H1 (cell line): ENCODE data around the gene ZNF462. TPM values are rescaled to one million over a fixed set of nuclear protein-coding genes. Genes with fewer than 3 reads are reported as not detected.
A peak's percentile ranks its signal among the peaks of the same experiment; 100 is the strongest.

Source experiments
- CTCF ChIA-PET: fragments of 300-600 bp; sonication (Branson Sonifier 250); formaldehyde crosslinking; loops from one replicate; lab custom pipeline; 2021; ENCODE audit not compliant: partially characterized antibody; lab: Charles Lee
- POLR2A ChIA-PET: fragments of 300-600 bp; sonication (Branson Sonifier 250); formaldehyde crosslinking; loops from one replicate; lab custom pipeline; 2021; ENCODE audit warnings: inconsistent platforms; ENCODE audit not compliant: partially characterized antibody; lab: Charles Lee
- DNase-seq, 2 experiments: peaks; one replicate each; pipeline versions ENCODE4 v3.0.0 to v3.0.0-alpha.2; 2010 to 2022; ENCODE audit warnings: low spot score in 2 of 2, low read depth in 1 of 2, mixed read lengths in 1 of 2
- FAIRE-seq: peaks from 2 replicates; lab custom pipeline; 2011; peaks lifted over from hg19 to GRCh38; lab: Jason Lieb, UNC
- H2AFZ ChIP-seq: 2 replicates; pipeline ENCODE4 v1.8.1; 2012; ENCODE audit warnings: low read length, inconsistent platforms
- H2AK5ac ChIP-seq: 2 replicates; pipeline ENCODE4 v1.6.1; 2013; ENCODE audit warnings: low read depth, low read length
- H2BK120ac ChIP-seq: replicated peaks from 2 replicates; pipeline ENCODE3; 2013; ENCODE audit warnings: low read depth, low read length, inconsistent platforms
- H2BK12ac ChIP-seq: 2 replicates; pipeline ENCODE4 v1.6.1; 2013; ENCODE audit warnings: low read depth, low read length
- H2BK15ac ChIP-seq: 2 replicates; pipeline ENCODE4 v1.6.1; 2013; ENCODE audit warnings: low read length
- H2BK20ac ChIP-seq: 2 replicates; pipeline ENCODE4 v1.6.1; 2013; ENCODE audit warnings: low read length
- H2BK5ac ChIP-seq: 2 replicates; pipeline ENCODE4 v1.6.1; 2013; ENCODE audit warnings: low read depth, low read length
- H3K14ac ChIP-seq: 2 replicates; pipeline ENCODE4 v1.6.1; 2013; ENCODE audit warnings: inconsistent platforms; ENCODE audit not compliant: insufficient read length
- H3K18ac ChIP-seq: 2 replicates; pipeline ENCODE4 v1.6.1; 2013; ENCODE audit warnings: low read length; ENCODE audit errors: extremely low read depth
- H3K23ac ChIP-seq: 2 replicates; pipeline ENCODE4 v1.6.1; 2013; ENCODE audit warnings: inconsistent platforms; ENCODE audit not compliant: insufficient read length
- H3K23me2 ChIP-seq: 2 replicates; pipeline ENCODE4 v1.6.1; 2013; ENCODE audit warnings: low read depth, low read length
- H3K27ac ChIP-seq: 2 replicates; pipeline ENCODE4 v1.6.1; 2011; ENCODE audit warnings: low read depth, low read length, inconsistent platforms
- H3K27me3 ChIP-seq, 4 experiments: replicated peaks in 1 of 4; 1 replicate in 1 of 4; 2 replicates in 3 of 4; pipeline versions ENCODE4 v1.6.1 to v1.8.1; 2011 to 2013; ENCODE audit warnings: low read length in 3 of 4, mild to moderate bottlenecking in 3 of 4, inconsistent platforms in 2 of 4, mixed read lengths in 2 of 4, moderate library complexity in 1 of 4; ENCODE audit not compliant: control insufficient read depth in 3 of 4, insufficient read depth in 3 of 4; ENCODE audit errors: extremely low read depth in 1 of 4
- H3K36me3 ChIP-seq, 4 experiments: 2 replicates each; pipeline versions ENCODE4 v1.6.1 to v1.8.1; 2011 to 2013; ENCODE audit warnings: mild to moderate bottlenecking in 4 of 4, low read length in 3 of 4, moderate library complexity in 2 of 4, control low read depth in 1 of 4, inconsistent platforms in 1 of 4; ENCODE audit not compliant: insufficient read depth in 4 of 4, control insufficient read depth in 2 of 4
- H3K4ac ChIP-seq: replicated peaks from 2 replicates; pipeline ENCODE3; 2013; ENCODE audit warnings: low read length, low read depth, mixed read lengths, inconsistent platforms; ENCODE audit not compliant: insufficient read length
- H3K4me1 ChIP-seq, 4 experiments: replicated peaks in 1 of 4; 1 replicate in 1 of 4; 2 replicates in 3 of 4; pipeline versions ENCODE4 v1.6.1 to v1.8.1; 2011 to 2013; ENCODE audit warnings: low read length in 3 of 4, inconsistent platforms in 2 of 4, mixed read lengths in 1 of 4; ENCODE audit not compliant: insufficient read depth in 4 of 4, control insufficient read depth in 3 of 4
- H3K4me2 ChIP-seq, 2 experiments: 2 replicates each; pipeline versions ENCODE4 v1.6.1 to v1.8.1; 2011 to 2013; ENCODE audit warnings: low read depth in 2 of 2, low read length in 2 of 2, control low read depth in 1 of 2, inconsistent platforms in 1 of 2, mild to moderate bottlenecking in 1 of 2; ENCODE audit not compliant: insufficient read depth in 1 of 2
- H3K4me3 ChIP-seq, 4 experiments: fragments of 200-600, 300-600 bp in 1 of 4; sonication (generic), shearing (Covaris generic), sonication (Bioruptor Twin) in 1 of 4; 2 replicates each; pipeline versions ENCODE4 v1.5.1 to v1.8.1; 2011 to 2016; ENCODE audit warnings: low read length in 4 of 4, low read depth in 3 of 4, control low read depth in 2 of 4, inconsistent platforms in 2 of 4, mild to moderate bottlenecking in 2 of 4, mixed read lengths in 1 of 4, moderate library complexity in 1 of 4; ENCODE audit not compliant: insufficient read depth in 2 of 4; ENCODE audit errors: extremely low read depth in 1 of 4
- H3K56ac ChIP-seq: replicated peaks from 2 replicates; pipeline ENCODE3; 2013; ENCODE audit warnings: low read depth, mild to moderate bottlenecking, mixed read lengths, low read length, inconsistent platforms; ENCODE audit not compliant: insufficient read length
- H3K79me1 ChIP-seq: 2 replicates; pipeline ENCODE4 v1.6.1; 2013; ENCODE audit warnings: low read depth, low read length, control low read depth
- H3K79me2 ChIP-seq, 2 experiments: 2 replicates each; pipeline versions ENCODE4 v1.6.1 to v1.8.1; 2012 to 2013; ENCODE audit warnings: low read length in 2 of 2, mild to moderate bottlenecking in 2 of 2, inconsistent platforms in 1 of 2; ENCODE audit not compliant: insufficient read depth in 2 of 2, control insufficient read depth in 1 of 2
- H3K9ac ChIP-seq, 4 experiments: replicated peaks in 1 of 4; 1 replicate in 1 of 4; 2 replicates in 3 of 4; pipeline versions ENCODE4 v1.6.1 to v1.8.1; 2011 to 2013; ENCODE audit warnings: low read depth in 3 of 4, low read length in 3 of 4, control low read depth in 2 of 4, mild to moderate bottlenecking in 2 of 4, moderate library complexity in 2 of 4, inconsistent platforms in 1 of 4; ENCODE audit errors: extremely low read depth in 1 of 4
- H3K9me3 ChIP-seq, 2 experiments: 2 replicates each; pipeline versions ENCODE4 v1.6.1 to v1.8.1; 2012 to 2013; ENCODE audit warnings: mild to moderate bottlenecking in 2 of 2, moderate library complexity in 2 of 2, control low read depth in 1 of 2, inconsistent platforms in 1 of 2, low read depth in 1 of 2, low read length in 1 of 2, mixed read lengths in 1 of 2; ENCODE audit not compliant: insufficient read depth in 2 of 2
- H4K20me1 ChIP-seq, 2 experiments: replicated peaks in 1 of 2; 2 replicates each; pipeline versions ENCODE3 to v1.8.1; 2011 to 2013; ENCODE audit warnings: inconsistent platforms in 2 of 2, low read length in 2 of 2, mild to moderate bottlenecking in 1 of 2; ENCODE audit not compliant: insufficient read depth in 2 of 2, control insufficient read depth in 1 of 2
- H4K5ac ChIP-seq: 2 replicates; pipeline ENCODE4 v1.6.1; 2013; ENCODE audit warnings: low read length, low read depth, mixed read lengths, inconsistent platforms; ENCODE audit not compliant: insufficient read length
- H4K8ac ChIP-seq: 2 replicates; pipeline ENCODE4 v1.8.0; 2013; ENCODE audit warnings: mild to moderate bottlenecking, moderate library complexity, low read length, inconsistent platforms; ENCODE audit not compliant: insufficient read depth; ENCODE audit errors: extremely low read depth
- H4K91ac ChIP-seq: replicated peaks from 2 replicates; pipeline ENCODE3; 2013; ENCODE audit warnings: low read length, mixed read lengths, inconsistent platforms; ENCODE audit not compliant: insufficient read length
- JUN ChIP-seq: IDR thresholded peaks from 2 replicates; pipeline ENCODE4 v1.6.1; 2011; ENCODE audit warnings: low read depth, mild to moderate bottlenecking, improper control_type of control experiment, low read length
- KDM4A ChIP-seq: IDR thresholded peaks from one replicate; pipeline ENCODE4 v1.7.1; 2012; ENCODE audit warnings: low read depth, mild to moderate bottlenecking, moderate library complexity, low read length, inconsistent platforms; ENCODE audit not compliant: severe bottlenecking
- RBBP5 ChIP-seq: IDR thresholded peaks from 2 replicates; pipeline ENCODE4 v1.7.1; 2012; ENCODE audit warnings: low read depth, mild to moderate bottlenecking, inconsistent platforms, low read length, moderate library complexity, borderline replicate concordance
- SIN3A ChIP-seq, 2 experiments: IDR thresholded peaks in 1 of 2; conservative IDR thresholded peaks in 1 of 2; 2 replicates each; pipeline ENCODE4 v1.6.1; 2011 to 2012; ENCODE audit warnings: low read length in 2 of 2, improper control_type of control experiment in 1 of 2, low read depth in 1 of 2, mild to moderate bottlenecking in 1 of 2
- SP4 ChIP-seq: IDR thresholded peaks from 2 replicates; pipeline ENCODE4 v1.6.1; 2012; ENCODE audit warnings: low read length, inconsistent platforms
- SRF ChIP-seq: IDR thresholded peaks from 2 replicates; pipeline ENCODE4 v1.6.1; 2011; ENCODE audit warnings: mild to moderate bottlenecking, low read depth, low read length, moderate library complexity
- SUZ12 ChIP-seq: fragments of 200-600 bp; sonication (generic); IDR thresholded peaks from 2 replicates; pipeline ENCODE4 v1.6.1; 2012; ENCODE audit warnings: mild to moderate bottlenecking, inconsistent platforms, low read length, moderate library complexity, mixed read lengths
- WGBS, 2 experiments: shearing (Covaris generic) in 1 of 2; methylation state at CpG; one replicate each; pipeline versions ENCODE4 v1.1.6 to v1.1.7; 2013 to 2015; ENCODE audit warnings: low lambda C conversion rate in 2 of 2, mixed read lengths in 2 of 2, inconsistent platforms in 1 of 2, low coverage in 1 of 2, missing lambda C conversion rate in 1 of 2; ENCODE audit not compliant: insufficient replicate concordance in 2 of 2, insufficient coverage in 1 of 2, insufficient read length in 1 of 2; ENCODE audit errors: extremely low coverage in 1 of 2, missing lambda C conversion rate in 1 of 2; 5-methylcytosine and 5-hydroxymethylcytosine counted together
- polyA plus RNA-seq, 7 experiments: library from polyadenylated mRNA; depleted of rRNA in 3 of 7; stranded (reverse) in 5 of 7; unstranded in 2 of 7; fragments of >200 nt in 5 of 7; fragments of 200-250 nt in 2 of 7; gene quantifications; 1 replicate in 5 of 7; 2 replicates in 1 of 7; 4 replicates in 1 of 7; pipeline versions ENCODE4 v1.2.1 to v1.2.3, GENCODE V29; 2011 to 2013; ENCODE audit warnings: missing spikeins in 2 of 7, mixed read lengths in 2 of 7
- total RNA-seq: library from RNA; stranded (reverse); fragmentation: NEBNext Ultra II Directional; extraction: Animal tissue kit (Norgen Biotek cat#: 25700); gene quantifications from 2 replicates; pipeline ENCODE4 v1.2.1, GENCODE V29; 2021

ZNF462 gene
- total and polyA plus RNA-seq, 2 of the 8 experiments (the other 6 are each of a cell fraction or from before 2014, with no cell fraction given) = 30.0 to 163 TPM

DNA sequence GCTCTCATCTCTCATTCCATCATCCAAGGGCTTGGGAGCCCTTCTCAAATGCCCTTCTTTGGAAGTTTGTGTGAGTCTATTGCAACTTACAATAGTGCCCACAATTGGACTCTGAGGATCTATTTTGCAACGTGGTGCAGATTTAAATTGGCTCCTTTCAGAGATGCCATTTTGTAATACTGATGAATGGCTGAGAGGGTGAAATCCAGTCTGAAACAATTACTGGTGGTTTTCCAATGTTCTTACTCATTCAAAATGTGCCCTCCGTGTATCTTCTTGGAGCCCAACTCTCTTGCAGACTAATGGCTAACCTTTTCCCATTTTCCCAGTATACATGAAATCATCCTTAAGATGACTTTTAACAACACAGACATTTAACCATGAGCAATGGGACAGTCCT lies 6.1 kb downstream of the ZNF462 start:
- Histone ChIP-seq H4K91ac (no peak overlapping the region), H3K9ac (no peak overlapping the region), H3K79me2 (peaks cover 76 to 100% of the 10 kb centered on the region in 2 experiments), H3K4me1 (peaks cover 6 to 34% (median 13%) of the 10 kb centered on the region in 4 experiments; a peak in 6 of 7 replicates), H3K4ac (no peak overlapping the region), H3K18ac (no peak overlapping the region), H4K5ac (no peak overlapping the region), H3K79me1 (peaks cover 3% of the 10 kb centered on the region; the same call in 1 of the 2 replicates), H2AK5ac (no peak overlapping the region), H3K36me3 (peaks cover 0 to 23% (median 3%) of the 10 kb centered on the region in 4 experiments; a peak in 2 of 8 replicates), H2BK5ac (no peak overlapping the region), H2BK12ac (no peak overlapping the region), H3K56ac (no peak overlapping the region), H2AFZ (no peak overlapping the region), H3K4me3 (no peak overlapping the region), H2BK20ac (no peak overlapping the region), H4K8ac (no peak overlapping the region), H3K23me2 (peaks cover 4% of the 10 kb centered on the region), H2BK120ac (no peak overlapping the region), H3K14ac (no peak overlapping the region), H3K23ac (no peak overlapping the region), H4K20me1 (peaks cover 11 to 15% of the 10 kb centered on the region in 2 experiments), H3K4me2 (peak overlapping the region in 1 of 2 experiments; percentile 33; a peak in 2 of 4 replicates), H3K27me3 (no peaks in the 10 kb centered on the region), H2BK15ac (no peak overlapping the region), H3K9me3 (no peaks in the 10 kb centered on the region), H3K27ac (no peak overlapping the region)
- ChIA-PET CTCF (interaction anchor here (0.7 to 1.2 kb wide), 2 partner anchors 19 to 191 kb away, joined by 3 to 4 read pairs; no protein-coding TSS in a partner anchor), POLR2A (interaction anchor here (1.5 to 3.4 kb wide), 3 partner anchors 9 to 66 kb away, joined by 5 to 15 read pairs (median 5); no protein-coding TSS in a partner anchor)
- 89% methylated on average over 2 of the region's 2 CpGs; no CpG with 5 or more reads in 1 of the 2 experiments for WGBS, 2 experiments
- no peak for DNase-seq
- no peak for TF ChIP-seq RBBP5
- TF ChIP-seq KDM4A = no peak
- TF ChIP-seq SIN3A (conservative IDR thresholded peaks at IDR 0.05 in 1 of 2, IDR thresholded peaks at IDR 0.05 in 1 of 2; ENCODE audit: low read depth in 1 of 2, low read length in 2 of 2) = no peak
- no peak for TF ChIP-seq SRF
- TF ChIP-seq JUN = no peak
- TF ChIP-seq SUZ12 = no peak
- no peak for TF ChIP-seq SP4
- FAIRE-seq = no peak
